ENCODE measurements around the gene CCAR1.
"Not testable (repeated sequence)": the region's sequence is repeated elsewhere in the genome, so short reads cannot be mapped to it uniquely, and the experiment has no call there.

The CCAR1 gene

DNA sequence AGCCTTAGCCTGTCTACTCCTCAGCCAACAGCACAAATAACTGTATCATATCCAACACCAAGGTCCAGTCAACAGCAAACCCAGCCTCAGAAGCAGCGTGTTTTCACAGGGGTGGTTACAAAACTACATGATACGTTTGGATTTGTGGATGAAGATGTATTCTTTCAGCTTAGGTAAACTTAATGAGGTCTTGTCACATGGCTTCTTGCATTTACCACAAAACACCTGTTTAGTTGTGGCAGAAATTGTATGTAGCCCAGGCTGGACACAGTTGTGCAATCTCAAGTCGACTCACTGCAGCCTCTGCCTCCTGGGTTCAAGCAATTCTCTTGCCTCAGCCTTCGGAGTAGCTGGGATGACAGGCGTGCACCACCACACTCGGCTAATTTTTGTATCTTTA is 21.4 kb downstream of the CCAR1 start:
- no peak overlapping the region for H3K27ac ChIP-seq
- TF ChIP-seq, protein P1, sequence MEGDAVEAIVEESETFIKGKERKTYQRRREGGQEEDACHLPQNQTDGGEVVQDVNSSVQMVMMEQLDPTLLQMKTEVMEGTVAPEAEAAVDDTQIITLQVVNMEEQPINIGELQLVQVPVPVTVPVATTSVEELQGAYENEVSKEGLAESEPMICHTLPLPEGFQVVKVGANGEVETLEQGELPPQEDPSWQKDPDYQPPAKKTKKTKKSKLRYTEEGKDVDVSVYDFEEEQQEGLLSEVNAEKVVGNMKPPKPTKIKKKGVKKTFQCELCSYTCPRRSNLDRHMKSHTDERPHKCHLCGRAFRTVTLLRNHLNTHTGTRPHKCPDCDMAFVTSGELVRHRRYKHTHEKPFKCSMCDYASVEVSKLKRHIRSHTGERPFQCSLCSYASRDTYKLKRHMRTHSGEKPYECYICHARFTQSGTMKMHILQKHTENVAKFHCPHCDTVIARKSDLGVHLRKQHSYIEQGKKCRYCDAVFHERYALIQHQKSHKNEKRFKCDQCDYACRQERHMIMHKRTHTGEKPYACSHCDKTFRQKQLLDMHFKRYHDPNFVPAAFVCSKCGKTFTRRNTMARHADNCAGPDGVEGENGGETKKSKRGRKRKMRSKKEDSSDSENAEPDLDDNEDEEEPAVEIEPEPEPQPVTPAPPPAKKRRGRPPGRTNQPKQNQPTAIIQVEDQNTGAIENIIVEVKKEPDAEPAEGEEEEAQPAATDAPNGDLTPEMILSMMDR (conservative IDR thresholded peaks at IDR 0.05) = no peak
- TF ChIP-seq ZFX (IDR thresholded peaks at IDR 0.05) = no peak

GRCh38 chr10:68752711-68753350 is 31.8 kb downstream of the CCAR1 start:
- TF ChIP-seq, protein P1 (conservative IDR thresholded peaks at IDR 0.05) = no peak
- TF ChIP-seq ZFX (IDR thresholded peaks at IDR 0.05) = no peak
- no peak overlapping the region for H3K27ac ChIP-seq

DNA sequence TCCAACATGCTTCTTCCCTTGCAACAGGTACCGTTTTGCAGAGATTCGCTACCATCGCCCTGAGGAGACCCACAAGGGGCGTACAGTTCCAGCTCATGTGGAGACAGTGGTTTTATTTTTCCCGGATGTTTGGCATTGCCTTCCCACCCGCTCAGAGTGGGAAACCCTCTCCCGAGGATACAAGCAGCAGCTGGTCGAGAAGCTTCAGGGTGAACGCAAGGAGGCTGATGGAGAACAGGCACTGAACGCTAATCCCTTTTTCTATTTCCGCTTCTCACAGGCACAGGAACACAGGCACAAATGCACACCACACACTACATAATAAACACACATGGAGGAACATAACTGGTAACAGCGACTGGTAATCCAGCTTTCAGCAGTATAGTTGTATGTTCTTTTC is 35.2 kb downstream of the CCAR1 start:
- TF ChIP-seq, protein P1 (conservative IDR thresholded peaks at IDR 0.05) = no peak
- no peak for TF ChIP-seq ZFX (IDR thresholded peaks at IDR 0.05)
- H3K27ac ChIP-seq = no peak overlapping the region

- H3K27ac ChIP-seq = no peak overlapping the region
- TF ChIP-seq ZFX (IDR thresholded peaks at IDR 0.05) = no peak
- TF ChIP-seq, protein P1 (conservative IDR thresholded peaks at IDR 0.05) = no peak
Observed at GRCh38 chr10:68756766-68757165, 35.7 kb downstream of the CCAR1 start.

GRCh38 chr10:68759223-68759863 is 38.3 kb downstream of the CCAR1 start:
- TF ChIP-seq, protein P1 (conservative IDR thresholded peaks at IDR 0.05) = no peak
- TF ChIP-seq ZFX (IDR thresholded peaks at IDR 0.05) = no peak
- no peak overlapping the region for H3K27ac ChIP-seq

- TF ChIP-seq ZFX (IDR thresholded peaks at IDR 0.05) = no peak
- TF ChIP-seq, protein P1 (conservative IDR thresholded peaks at IDR 0.05) = no peak
- no peak overlapping the region for H3K27ac ChIP-seq
Observed at GRCh38 chr10:68759967-68760366, 38.9 kb downstream of the CCAR1 start.

GRCh38 chr10:68767407-68767806 is 46.4 kb downstream of the CCAR1 start:
- H3K27ac ChIP-seq = not testable (repeated sequence)
